GM18907 (cell line): ENCODE results near the gene PRM2.

Experiments used
- ATAC-seq: cut with Tn5 transposase; IDR thresholded peaks from one replicate; pipeline ENCODE4 v1.9.1; 2021; ENCODE audit warnings: mild to moderate bottlenecking, moderate library complexity; ENCODE audit not compliant: unreplicated experiment

Gene PRM2

GRCh38 chr16:11250786-11251524 lies 25.3 kb downstream of the PRM2 start:
- ATAC-seq = no peak

GRCh38 chr16:11250091-11250785 lies 26.0 kb downstream of the PRM2 start:
- no peak for ATAC-seq

DNA sequence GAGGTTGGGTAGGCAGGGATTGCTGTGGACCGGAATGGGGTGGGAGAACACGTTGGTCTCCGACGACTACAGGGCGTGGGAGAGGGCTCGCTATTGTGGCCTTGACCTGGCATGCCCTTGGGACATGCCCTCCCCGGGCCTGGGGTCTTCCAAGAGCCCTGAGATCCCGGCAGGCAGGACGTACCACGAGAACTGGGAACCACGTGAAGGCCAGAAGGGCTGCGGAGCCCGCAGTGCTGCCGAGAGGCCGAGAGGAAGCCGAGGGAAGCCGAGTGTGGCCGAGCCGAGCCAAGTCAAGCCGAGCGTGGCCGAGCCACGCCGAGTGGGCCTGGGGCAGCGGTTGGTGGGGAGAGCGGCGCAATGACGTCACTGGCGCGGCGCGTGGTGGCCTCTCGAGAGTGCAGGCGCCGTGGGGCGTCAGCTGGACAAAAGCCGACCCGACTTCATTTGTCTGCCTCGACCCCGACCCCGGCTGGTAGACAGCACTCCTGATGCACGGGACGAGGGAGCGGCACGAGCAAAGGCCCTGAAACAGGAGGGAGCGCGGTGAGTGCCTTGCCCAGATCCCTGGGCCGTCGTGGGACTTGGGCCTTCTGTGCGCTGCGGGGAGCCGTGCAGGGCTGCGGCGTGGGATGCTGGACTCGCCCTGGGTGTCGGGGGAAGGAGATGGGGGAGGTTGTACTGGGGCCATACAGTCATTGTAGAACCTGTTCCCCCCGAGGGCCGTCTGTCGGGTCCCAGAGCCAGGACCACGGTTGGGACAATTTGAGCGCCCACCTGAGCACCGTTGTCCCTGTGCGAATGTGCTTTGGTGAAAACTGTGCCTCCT lies 26.8 kb downstream of the PRM2 start:
- no peak for ATAC-seq

DNA sequence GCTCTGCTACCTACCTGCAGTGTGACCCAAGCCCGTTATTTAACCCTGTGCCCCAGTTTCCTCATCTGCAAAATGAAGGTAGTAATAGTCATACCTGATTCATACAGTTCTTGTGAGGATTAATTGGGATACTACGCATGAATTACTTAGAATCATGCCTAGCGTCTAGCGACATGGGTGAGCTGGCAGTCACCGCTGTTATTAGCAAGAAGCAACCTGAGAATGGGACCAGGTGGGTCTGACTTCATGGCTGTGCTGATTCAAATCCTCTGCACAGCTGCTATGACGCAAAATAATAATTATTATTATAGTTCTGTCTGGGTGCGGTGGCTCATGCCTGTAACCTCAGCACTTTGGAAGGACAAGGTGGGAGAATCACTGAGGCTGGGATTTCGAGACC lies 28.1 kb downstream of the PRM2 start:
- ATAC-seq = no peak

DNA sequence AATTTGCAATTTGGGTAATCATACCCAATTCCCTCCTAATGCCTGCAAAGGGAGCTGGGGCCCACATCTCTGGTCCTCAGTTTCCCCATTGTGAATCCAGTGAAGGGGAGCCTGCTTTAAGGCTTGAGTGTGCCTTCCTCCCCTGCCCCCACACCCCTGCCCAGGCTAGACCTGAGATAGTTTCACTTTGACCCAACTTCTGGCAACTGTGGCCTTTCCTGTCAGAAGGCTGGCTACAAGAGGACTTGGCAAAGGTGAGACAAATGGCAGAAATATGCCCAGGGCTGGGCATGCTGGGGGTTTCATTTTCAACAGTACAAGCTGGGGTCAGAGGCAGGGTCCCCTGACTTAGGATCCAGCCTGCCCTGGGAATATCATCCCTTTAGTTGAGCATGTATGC lies 30.3 kb downstream of the PRM2 start:
- ATAC-seq = no peak

- no peak for ATAC-seq
Observed at GRCh38 chr16:11245222-11245737, 31.0 kb downstream of the PRM2 start.

DNA sequence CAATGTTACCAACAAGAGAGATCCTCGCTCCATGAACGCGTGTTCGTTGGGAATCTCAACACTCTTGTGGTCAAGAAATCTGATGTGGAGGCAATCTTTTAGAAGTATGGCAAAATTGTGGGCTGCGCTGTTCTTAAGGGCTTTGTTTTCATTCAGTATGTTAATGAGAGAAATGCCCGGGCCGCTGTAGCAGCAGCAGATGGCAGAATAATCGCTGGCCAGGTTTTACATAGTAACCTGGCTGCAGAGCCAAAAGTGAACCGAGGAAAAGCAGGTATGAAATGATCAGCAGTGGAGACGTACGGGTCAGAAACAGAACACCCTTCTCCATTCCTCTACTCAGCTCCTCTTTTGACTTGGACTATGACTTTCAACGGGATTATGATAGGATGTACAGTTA lies 33.6 kb downstream of the PRM2 start:
- ATAC-seq = no peak

- no peak for ATAC-seq
Observed at GRCh38 chr16:11241480-11242204, 34.6 kb downstream of the PRM2 start.

DNA sequence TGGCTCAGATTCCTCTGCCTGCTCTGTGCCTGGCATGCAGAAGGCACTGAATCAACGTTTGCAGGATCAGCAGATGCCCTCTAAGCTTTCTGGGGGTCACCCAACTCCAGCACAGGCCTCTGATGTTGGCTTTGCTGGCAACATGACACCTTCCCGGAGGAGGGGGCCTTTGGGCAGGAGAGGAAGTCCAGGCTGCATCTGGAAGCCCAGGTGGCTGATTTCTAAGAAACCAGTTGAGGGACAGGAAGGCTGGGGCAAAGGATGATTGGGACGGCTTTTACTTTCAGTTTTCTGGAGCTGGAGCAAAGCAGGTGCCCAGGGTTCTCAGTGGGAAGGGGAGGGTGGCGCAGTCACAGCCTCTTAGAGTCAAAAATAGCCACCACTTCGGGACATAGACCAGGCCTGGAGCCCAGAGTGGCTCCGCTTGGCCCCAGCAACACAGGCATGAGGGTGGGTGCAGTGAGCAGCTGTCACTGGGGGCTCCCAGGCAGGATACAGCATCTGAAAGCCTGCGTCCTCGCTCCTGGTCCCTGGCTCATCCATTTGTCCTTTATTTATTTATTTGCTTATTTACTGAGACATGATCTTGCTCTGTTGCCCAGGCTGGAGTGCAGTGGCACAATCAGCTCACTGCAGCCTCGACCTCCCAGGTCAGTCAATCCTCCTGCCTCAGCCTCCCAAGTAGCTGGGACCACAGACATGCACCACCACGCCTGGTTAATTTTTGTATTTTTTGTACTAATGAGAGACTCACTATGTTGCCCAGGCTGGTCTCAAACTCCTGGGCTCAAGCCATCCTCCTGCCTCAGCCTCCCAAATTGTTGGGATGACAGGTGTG lies 35.4 kb downstream of the PRM2 start:
- no peak for ATAC-seq

DNA sequence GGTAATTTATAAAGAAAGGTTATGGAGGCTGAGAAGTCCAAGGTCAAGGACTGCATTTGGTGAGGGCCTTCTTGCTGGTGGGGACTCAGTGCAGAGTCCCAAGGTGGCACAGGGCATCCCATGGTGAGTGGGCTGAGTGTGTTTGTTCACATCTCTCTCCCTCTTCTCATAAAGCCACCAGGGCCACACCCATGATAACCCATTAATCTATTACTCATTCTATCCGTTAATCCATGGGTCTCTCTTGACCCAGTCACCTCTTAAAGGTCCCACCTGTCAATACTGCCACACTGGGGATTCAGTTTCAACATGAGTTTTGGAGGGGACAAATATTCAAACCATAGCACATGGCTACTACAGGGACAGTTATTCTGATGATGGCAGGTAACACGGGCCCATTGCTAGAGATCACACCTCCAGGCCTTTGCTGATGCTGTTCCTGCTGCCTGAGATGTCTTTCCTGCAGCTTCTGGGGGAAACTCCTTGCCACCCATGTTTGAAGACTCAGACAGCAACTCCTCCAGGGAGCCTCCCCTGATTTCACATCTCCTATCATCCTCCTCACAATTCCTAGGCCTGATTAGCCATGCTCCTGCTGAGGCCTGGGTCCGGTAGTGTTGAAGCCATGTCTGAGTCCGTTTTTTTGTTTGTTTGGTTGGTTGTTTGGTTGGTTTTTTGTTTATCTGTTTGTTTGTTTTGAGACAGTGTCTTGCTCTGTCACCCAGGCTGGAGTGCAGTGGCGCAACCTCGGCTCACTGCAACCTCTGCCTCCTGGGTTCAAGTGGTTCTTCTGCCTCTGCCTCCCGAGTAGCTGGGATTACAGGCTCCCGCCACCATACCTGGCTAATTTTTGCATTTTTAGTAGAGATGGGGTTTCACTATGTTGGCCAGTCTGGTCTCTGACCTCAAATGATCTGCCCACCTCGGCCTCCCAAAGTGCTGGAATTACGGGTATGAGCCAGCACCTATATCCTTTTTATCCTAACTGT lies 36.3 kb downstream of the PRM2 start:
- ATAC-seq = no peak

DNA sequence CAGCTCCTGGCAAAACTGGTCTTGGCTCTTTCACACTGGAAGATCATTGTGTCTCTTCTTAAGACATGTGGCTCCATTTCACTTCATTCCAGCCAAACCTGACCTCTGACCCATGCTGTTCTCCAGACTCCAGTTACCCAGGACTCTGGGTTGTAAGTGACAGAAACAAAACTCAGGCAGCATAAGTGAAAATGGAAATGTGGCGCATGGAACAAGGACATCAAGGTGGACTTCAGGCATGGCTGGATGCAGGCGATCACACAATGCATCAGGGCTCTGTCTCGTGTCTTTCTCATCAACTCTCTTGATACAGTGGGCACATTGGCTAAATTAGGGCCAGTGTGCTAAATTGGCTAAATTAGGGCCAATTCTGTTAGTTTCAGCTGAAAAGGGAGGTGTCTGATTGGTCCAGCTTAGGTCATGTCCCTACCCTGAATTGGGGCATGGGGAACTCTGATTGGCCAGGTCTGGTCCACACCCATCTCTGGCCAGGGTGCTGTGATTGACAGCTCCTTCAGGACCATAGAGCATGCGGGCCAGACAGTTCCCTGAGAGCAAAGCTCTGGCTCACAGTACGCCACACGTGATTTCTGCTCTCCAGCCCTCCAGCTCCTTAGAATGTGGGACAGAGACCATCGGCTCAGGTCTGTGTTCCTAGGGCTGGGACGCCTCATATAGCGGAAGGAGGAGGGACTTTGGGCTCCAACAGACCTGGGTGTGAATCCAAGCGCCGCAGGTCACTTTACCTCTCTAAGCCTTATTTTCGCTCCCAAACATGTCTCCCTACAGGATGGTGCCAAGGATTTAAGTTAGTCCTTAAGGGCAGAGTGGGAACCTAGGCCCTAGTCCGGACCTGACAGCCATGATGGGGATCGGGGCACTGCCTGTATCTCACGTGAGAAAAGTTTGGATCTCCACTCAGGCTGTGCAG lies 37.7 kb downstream of the PRM2 start:
- no peak for ATAC-seq

GRCh38 chr16:11236461-11237254 lies 39.6 kb downstream of the PRM2 start:
- ATAC-seq = no peak

- ATAC-seq = peak; percentile 31
Observed at GRCh38 chr16:11235703-11235991, 40.6 kb downstream of the PRM2 start.

- ATAC-seq = no peak
Observed at GRCh38 chr16:11234884-11235702, 41.2 kb downstream of the PRM2 start.

DNA sequence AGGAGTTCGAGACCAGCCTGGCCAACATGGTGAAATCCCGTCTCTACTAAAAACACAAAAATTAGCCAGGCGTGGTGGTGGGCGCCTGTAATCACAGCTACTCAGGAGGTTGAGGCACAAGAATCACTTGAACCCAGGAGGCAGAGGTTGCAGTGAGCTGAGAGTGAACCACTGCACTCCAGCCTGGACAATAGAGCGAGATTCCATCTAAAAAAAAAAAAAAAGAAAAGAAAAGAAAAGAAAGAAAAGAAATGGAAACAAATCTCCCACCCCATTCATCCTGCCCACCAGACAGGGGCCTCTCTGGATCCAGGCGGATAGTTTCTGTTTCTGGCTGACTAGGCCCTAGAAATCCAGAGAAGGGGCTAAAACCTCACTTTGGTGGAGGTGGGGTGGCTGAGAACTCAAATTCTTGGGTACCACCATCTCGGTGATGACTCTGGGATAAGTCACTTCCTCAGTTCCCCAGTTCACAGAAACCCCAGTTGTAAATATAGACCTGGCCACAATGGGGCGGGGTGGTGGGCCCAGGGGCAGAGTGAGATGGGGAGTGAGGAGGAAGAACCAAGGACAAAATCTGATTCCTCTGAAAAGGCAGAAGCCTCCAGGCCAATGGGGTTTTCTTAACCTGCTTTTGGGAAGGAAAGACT lies 42.4 kb downstream of the PRM2 start:
- ATAC-seq = no peak
